G401 (cell line): ENCODE measurements around the gene GOLGA7B. TPM values are rescaled to one million over a fixed set of nuclear protein-coding genes. Genes with fewer than 3 reads are reported as not detected.

ENCODE experiments used
- DNase-seq: peaks from one replicate; pipeline ENCODE4 v3.0.0-alpha.2; 2015; ENCODE audit warnings: low spot score
- in situ Hi-C: cut with HindIII; loops from 2 replicates; pipeline ENCODE4 v1.10.0; 2016; ENCODE audit warnings: low sequenced_read_pairs, mixed read lengths
- total RNA-seq: library from RNA; depleted of rRNA; stranded (reverse); fragments of >200 nt; shearing (Covaris generic); gene quantifications from 2 replicates; pipeline ENCODE4 v1.2.3, GENCODE V29; 2014; rRNA removed

The GOLGA7B gene
- 0.12 TPM in 1 of 2 replicates, not detected in the other for total RNA-seq

DNA sequence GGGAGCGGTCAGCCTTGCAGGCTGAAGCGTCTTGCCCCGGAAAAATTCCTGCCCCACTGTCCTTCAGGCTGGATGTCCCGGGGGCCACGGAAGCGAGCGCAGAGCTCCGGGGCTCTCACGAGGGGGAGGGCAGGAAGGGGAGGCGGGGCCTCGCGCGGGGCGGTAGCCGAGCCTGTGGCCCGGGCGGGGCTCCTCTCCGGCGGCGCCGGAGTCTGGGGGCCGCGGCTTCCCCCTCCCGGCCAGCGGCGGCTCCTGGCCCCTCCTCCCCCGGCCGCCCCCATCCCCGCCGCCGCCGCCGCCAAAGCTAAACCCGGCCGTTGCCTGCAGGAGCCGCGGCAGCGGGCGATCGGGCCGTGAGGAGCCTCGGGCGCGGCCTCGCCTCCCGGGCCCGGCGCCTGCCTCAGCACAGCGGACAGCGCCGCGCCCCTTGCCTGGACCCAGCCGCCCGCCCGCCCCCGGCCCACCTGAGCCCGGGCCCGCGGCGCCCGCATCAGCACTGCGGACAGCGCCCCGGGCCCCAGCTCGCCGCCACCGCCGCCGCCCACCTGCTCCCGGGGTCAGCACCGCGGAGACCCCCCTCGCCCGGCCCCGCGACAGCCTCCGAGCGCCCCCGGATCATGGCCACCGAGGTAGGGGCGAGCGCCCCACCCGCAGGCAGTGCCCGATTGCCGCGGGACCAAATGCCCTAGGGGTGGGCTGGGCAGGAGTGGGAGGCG lies at the start of gene GOLGA7B:
GOLGA7B (plus strand) TSS at position 157 of the 716 bp plus-strand sequence; CDS start at position 618, 461 bp downstream.
- in situ Hi-C loops, result no loop called here
- DNase-seq, result peak; percentile 79

DNA sequence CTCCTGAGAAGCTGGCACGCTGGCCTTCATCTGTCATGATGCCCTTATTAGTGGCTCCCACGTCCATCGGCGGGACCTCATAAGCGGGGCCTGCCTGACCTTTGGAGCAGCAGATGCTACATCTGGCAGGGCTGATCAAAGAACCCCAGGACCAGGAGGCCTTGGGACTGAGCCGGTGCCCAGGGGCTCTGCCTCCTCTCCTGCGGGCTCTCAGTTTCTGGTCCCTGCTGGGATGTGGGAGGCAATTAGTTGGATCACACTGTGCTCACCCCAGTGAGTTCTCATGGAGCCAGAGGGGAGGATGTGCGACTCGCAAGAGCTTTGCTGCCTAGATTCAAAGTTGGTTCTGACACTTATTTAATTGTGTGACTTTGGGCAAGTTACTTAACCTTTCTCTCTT lies 49.2 kb upstream of the GOLGA7B start:
- DNase-seq, result no peak
- in situ Hi-C loops, result no loop called here

DNA sequence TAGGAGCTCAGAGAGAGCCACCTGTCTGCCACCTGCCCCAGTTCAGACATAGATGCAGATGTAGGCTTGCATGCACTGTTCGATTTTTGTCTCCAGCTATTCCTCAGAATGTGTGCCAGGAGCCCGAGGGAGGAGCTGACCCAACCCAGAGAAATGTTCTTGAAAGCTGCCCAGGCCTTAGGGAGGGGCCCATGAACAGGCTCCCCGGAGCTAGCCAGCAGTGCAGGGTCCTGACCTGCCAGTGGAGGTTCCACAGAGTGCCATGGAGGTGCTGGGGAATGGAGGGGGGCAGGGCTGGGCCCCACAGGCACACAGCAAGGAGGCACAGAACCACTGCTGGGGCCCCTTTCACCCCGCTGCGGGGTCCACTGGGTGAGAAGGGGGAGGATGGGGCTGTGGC lies 48.2 kb upstream of the GOLGA7B start:
- in situ Hi-C loops, result no loop called here
- DNase-seq, result no peak

DNA sequence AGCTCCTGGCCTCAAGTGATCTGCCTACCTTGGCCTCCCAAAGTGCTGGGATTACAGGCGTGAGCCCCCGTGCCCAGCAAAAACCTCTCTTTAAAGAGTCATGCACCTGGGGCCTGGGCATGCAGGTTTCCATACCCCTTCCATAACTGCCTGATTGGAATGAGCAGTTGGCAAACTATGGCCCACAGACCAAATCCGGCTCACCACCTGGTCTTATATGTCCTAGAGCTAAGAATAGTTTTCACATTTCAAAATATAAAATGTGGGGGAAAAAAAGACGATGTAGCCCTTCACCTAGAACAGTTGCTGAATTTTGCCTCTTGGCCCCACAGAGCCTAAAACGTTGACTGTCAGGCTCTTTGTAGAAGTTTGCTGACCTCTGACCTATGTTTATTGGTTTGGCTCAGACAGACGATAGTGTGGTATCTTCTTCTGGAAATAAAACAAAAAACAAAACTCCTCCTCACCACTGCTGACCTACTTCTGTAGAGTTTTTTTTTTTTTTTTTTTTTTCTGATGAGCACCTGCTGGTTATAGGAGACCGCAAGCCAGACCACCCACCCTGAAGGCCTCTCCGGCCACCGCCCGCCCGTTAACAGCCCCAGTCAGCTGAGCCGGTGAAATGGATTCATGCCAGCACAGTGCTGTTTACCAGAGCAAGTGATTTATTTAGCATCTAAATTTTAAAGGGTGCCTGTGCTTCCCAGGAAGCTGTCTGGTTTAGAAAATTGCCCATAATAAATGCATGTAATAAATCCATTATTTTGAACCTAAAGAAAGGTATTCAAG lies 44.4 kb upstream of the GOLGA7B start:
- DNase-seq, result peak; percentile 62
- in situ Hi-C loops, result no loop called here

DNA sequence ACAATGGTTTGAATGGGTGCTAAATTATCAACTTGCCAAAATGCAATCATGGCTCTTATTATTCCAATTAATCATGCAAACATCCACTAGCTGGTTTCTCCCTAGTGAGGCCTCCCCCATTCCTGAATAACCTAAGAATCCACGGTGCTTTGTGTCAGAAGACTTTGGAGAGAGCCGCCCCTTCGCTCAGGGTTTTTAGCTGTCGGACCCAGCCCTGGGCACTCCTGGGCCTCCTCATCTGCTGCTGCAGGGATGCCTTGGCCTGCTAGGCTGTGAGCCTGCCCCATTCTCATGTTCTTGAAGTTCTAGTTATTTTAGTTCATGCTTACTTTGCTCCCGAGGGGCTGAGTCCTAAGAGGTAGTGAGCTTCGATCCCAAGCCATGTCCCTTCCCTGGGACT lies 43.7 kb upstream of the GOLGA7B start:
- in situ Hi-C loops, result no loop called here
- DNase-seq, result no peak

DNA sequence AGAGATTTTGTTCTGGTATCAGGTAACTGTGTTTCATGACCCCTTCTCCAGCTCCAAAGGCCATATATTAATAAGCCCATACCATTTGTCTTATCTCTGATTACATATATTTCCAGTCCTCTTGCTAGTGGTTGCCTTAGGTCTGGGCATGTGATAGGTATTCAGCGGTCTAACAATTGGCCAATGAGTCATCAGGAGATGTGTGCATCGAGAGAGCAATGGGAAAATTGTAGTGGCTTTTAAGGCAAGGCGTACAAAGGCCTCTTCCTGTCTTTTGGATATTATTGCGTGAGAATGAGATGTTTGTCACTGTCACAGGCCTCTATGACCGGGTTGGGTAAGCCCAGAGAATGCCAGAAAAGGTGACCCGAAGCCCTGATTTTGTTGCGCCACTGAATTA lies 39.2 kb upstream of the GOLGA7B start:
- in situ Hi-C loops, result no loop called here
- no peak for DNase-seq

DNA sequence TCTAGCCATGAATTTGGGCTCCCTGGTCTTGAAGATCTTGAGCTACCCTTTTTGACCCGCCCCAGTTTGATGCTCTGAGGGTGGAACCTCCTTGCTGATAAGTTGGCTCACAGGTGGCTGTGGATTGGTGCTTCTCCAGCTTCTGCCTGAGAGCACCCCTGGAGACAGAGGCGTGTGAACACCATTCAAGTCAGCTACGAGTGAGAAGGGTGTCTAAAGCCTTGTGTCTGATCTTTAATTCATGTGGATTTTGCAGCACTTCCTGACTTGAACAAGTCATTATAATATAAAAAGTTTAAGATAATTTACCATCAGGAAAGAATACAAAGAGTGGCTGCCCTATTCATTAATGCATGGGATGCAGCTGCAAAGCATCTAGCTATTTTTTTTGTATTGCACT lies 37.7 kb upstream of the GOLGA7B start:
- DNase-seq, result no peak
- in situ Hi-C loops, result no loop called here

DNA sequence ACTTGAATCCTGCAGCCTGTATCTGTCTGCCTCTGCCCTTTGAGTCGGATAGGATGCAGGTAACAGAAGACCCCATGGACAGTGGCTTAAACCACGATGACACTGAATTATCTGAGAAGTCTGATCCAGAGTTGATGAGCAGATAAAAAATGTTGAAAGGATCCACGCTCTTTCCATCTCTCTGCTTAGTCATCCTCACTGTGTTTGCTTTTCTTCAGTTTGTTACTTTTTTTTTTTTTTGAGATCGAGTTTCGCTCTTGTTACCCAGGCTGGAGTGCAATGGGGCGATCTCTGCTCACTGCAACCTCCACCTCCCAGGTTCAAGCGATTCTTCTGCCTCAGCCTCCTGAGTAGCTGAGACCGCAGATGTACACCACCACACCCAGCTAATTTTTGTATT lies 36.9 kb upstream of the GOLGA7B start:
- in situ Hi-C loops, result no loop called here

DNA sequence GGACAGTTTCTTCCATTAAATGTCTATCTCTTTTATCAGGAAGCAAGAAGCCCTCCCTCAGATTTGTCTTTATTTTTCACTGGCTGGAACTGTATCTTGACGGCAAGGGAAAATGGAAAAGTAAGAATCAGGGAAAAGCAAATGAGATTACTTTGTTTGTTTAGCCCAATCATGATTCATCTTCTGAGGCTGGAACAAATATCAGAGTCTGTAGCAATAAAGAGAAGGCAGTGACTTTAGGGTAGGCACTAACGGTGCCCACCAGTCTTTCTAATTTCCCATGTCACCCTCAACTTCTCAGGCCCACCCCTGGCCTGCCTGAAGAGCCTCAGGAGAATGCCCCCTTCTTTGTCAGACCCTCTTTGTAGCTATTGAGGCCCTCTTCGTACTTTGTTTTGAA lies 36.3 kb upstream of the GOLGA7B start:
- in situ Hi-C loops, result no loop called here
- no peak for DNase-seq

More for the DNA sequence above, 36.9 kb upstream of the GOLGA7B start:
- DNase-seq, result no peak

DNA sequence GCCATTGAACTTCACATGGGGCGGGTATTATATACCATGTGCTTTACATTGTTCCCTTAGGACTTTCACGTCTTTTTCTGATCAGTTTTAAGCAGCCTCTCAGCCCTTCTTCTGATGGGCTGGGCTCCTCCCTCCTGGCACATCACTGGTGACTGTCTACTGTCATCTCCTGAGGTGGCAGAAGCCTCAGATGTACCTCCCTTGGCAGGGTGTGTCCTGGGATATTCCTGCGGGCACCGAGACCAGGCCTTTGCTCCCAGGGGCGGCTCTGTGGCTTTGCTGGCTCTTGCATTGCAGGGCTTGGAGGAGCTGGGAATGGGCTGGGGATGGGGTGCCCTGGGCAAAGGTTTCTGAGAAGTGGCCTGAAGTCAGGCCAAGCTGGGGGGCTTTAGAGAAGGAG lies 34.6 kb upstream of the GOLGA7B start:
- in situ Hi-C loops, result no loop called here
- no peak for DNase-seq

DNA sequence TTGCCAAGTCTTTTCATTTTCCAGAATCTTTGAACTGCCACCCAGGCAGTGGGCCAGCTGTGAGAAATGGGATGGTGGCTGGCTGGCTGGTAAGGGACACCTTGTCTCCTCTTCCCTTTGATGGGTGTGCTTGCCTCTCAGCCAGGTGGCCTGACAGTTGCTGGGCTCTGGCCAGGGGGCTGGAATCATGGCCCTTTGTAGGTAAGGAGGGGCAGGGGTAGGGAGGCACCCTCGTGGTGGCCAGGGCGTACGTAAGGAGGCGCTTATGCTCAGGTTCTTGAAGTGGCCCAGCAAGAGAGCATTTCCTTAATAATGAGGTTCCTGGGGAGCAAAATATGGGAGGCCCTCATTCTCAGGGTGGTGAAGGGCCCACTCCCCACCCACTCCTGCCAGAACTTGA lies 33.0 kb upstream of the GOLGA7B start:
- no peak for DNase-seq
- in situ Hi-C loops, result no loop called here

DNA sequence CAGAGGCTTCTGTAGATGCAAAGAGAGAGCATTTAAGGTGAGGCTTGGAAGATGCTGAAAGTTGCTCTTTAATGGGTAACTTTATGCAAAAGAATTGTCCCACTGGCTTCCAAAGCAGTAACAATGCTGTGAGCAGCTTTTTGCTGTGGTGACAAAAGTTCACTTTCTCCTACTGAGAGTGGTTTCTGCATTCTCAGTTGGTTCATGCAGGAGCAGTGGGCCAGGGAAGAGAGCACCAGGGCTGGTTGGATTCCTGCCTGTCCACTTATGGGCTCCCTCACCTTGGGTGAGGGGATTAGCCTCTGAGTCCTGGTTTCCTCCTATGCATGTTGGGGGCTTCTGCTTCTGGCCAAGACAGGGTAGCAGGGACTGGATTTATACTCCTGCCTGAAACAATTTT lies 31.1 kb upstream of the GOLGA7B start:
- in situ Hi-C loops, result no loop called here
- DNase-seq, result no peak

DNA sequence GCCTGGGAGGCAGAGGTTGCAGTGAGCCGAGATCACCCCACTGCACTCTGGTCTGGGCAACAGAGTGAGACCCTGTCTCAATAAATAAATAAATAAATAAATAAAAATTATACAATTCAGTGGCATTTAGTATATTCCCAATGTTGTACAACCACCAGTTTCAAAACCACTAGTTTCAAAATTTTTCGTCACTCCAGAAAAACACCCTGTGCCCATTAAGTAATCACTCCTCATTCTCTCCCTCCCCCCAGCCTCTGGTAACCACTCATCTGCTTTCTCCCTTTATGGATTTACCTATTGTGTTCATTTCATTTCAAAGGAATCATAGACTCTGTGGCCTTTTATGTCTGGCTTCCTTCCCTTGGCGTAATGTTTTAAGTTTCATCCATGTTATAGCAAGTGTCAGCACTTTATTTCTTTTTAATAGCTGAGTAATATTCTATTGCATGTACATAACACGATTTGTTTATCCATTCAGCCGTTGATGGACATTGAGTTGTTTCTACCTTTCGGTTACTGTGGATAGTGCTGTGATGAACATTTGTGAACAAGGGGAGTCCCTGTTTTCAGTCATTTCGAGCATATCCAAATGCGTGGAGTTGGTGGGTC lies 29.4 kb upstream of the GOLGA7B start:
- in situ Hi-C loops, result no loop called here
- DNase-seq, result no peak

DNA sequence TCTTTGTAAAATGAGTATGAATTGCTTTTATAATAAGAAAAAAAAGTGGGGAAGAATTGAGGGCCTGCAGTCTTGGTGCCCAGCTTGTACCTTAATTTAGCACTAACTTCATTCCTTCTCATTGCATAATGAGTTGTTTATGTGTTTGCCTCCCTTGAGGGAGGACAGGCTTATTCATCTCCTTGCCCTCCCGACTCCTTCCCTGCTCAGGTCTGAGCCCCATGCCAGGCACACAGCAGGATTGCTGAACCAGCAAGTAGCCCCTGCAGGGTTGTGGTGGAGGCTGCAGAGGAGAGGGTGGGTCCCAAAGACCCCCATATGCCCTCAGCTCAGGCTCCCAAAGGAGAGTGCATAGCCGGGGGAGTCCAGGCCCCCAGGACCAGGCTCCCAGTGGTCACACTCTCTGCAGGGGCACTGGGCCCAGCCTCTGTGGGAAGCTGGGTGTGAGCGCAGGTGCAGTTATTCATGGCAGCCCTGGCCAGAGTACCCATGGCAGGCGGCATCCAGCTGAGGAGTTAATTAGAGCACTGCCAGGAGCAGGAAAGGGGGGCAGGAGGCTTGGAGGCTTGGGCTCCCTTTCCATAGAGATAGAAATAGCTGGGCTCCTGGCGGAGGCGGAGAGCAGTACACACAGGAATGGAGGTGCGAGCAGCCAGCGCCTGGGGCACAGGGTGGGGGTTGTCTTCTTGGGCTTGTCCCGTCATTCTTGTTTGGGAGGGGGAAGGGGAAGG lies 28.2 kb upstream of the GOLGA7B start:
- peak; percentile 86 for DNase-seq
- in situ Hi-C loops, result no loop called here

DNA sequence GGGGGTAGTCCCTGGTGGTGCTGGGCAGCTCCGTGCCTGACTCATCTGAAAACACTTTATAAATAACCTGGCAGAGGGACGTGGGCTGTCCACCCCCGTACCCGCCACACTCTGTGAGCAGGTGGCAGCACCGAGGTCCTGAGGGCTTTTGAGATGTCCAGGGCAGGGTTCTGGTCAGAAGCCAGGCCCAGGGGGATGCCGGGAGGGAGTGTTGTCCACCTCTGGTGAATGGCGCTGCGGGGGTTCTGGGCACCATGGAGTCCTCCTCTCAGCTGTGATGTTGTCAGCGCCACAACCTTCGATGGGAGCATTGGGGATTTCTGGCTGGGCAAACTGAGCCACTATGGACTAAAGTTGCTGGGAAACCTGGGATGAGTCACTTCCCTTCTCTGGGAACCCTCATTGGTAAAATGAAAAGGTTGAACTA lies 27.4 kb upstream of the GOLGA7B start:
- DNase-seq, result peak; percentile 57

DNA sequence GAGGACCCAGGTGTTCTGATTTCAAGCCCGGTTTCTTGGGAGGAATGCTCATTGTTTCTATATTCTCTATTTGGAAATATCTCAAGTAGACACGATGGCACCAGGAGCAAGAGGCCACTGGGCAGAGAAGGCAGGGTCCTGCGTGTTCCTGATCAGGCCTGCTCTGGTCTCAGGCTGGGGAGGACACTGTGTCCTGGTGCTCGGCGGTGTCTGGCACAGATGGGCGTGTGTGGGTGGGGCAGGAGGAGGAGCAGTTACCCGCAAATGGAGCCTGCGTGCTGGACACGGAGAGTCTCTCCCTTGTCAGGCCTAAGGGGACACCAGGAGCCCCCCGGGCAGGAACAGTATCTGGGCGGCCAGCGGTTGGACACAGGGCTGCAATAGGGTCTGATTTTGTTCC lies 25.9 kb upstream of the GOLGA7B start:
- in situ Hi-C loops, result no loop called here
- peak; percentile 95 for DNase-seq

More for the DNA sequence above, 27.4 kb upstream of the GOLGA7B start:
- in situ Hi-C loops, result no loop called here

DNA sequence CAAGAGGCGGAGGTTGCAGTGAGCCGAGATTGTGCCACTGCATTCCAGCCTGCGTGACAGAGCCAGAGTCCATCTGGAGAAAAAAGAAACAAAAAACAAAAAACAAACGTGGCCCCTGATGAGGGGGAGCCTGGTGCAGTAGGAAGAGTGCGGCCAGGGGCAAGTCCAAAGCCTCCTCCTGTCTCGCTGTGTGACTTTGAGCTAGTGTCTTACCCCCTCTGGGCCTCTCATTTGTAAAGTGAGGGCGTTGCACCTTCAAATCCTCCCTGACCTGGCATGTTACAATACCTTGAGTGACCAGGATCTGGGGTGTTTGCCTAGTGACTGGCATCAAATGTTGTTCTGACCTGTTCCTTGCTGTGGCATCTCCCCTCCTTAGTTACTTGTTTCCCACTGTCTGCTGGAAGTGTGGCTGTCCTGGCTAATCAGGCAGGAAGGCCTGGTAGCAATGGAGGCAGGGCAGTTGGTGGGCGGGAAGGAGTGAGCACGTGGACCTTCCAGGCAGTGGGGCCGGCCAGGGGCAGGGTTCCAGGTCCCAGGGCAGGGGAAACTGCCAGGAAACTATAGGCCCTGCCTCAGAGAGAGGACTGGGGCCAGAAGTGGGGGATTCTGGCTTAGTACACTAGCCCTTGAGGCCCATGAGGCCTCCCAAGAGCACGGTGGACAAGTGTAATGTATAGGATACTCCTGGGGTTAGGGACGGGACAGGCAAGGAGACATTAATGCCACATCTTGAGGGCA lies 24.5 kb upstream of the GOLGA7B start:
- in situ Hi-C loops, result no loop called here
- peak; percentile 34 for DNase-seq

DNA sequence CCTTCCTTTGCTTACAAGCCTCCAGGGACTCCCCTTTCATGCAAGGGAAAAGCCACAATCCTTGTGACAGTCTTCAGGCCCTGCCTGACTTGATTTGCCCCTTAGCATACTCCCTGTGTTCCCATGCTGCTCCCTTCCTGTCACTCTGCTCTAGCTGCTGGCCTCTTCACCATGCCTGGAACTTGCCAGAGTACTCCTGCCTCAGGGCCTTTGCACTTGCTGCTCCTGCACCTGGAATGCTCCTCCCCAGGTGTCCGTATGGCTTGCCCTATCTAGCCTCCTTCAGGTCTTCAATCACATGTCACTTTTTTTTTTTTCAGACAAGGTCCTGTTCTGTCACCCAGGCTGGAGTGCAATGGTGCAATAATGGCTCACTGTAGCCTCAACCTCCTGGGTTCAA lies 22.8 kb upstream of the GOLGA7B start:
- DNase-seq, result no peak
- in situ Hi-C loops, result no loop called here

DNA sequence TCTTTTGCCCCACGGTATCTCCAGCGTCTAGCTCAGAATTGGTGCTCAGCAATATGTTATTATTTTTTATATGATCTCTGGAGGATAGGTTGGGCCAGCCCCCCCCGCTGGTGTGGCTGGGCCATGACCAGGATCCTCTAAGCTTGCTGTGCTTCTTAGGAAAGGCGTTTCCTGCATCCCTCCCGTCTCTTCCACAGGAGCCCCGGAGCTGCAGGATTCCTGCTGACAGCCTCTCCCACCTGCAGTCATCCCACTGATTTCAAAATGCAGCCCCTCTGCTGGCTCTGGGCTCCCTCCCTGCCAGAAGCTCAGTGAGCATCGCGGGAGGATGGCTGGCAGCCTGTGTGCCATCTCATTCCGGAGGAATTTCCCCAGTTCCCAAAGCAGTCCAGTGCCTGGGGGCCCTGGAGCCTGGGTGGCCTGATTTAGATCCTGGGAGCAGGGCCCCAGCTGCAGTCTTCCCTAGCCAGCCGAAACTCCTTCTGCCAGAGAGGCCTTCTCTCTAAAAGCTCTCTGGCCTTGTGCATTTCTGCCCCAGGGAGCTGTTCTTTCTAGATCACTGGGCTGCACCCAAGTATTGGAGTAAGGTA lies 21.8 kb upstream of the GOLGA7B start:
- DNase-seq, result peak; percentile 53
- in situ Hi-C loops, result no loop called here
